Measurements from ENCODE around the gene SHKBP1.

The SHKBP1 gene

GRCh38 chr19:40597329-40597838 is 20.7 kb downstream of the SHKBP1 start:
- Histone ChIP-seq H3K9ac (ENCODE audit: low read depth, low read length) (peak overlapping the region; percentile 46; the same call in 1 of the 2 replicates), H3K36me3 (ENCODE audit: insufficient read depth, low read length) (no peaks in the 10 kb centered on the region), H3K9me3 (ENCODE audit: control insufficient read depth, insufficient read depth, low read length) (no peaks in the 10 kb centered on the region), H3K4me1 (ENCODE audit: insufficient read depth, low read length) (peaks cover 13% of the 10 kb centered on the region; the same call in 1 of the 2 replicates)

GRCh38 chr19:40598121-40598917 is 21.6 kb downstream of the SHKBP1 start:
- Histone ChIP-seq H3K36me3 (ENCODE audit: insufficient read depth, low read length) (no peaks in the 10 kb centered on the region), H3K9me3 (ENCODE audit: control insufficient read depth, insufficient read depth, low read length) (no peaks in the 10 kb centered on the region), H3K4me1 (ENCODE audit: insufficient read depth, low read length) (peaks cover 21% of the 10 kb centered on the region), H3K9ac (ENCODE audit: low read depth, low read length) (peak overlapping the region; percentile 54; the same call in 1 of the 2 replicates)

- no peaks in the 10 kb centered on the region for H3K9me3 ChIP-seq (ENCODE audit: control insufficient read depth, insufficient read depth, low read length)
- H3K4me1 ChIP-seq (ENCODE audit: insufficient read depth, low read length), result peaks cover 21% of the 10 kb centered on the region
- peak overlapping the region; percentile 27; the same call in 1 of the 2 replicates for H3K9ac ChIP-seq (ENCODE audit: low read depth, low read length)
- H3K36me3 ChIP-seq (ENCODE audit: insufficient read depth, low read length), result no peaks in the 10 kb centered on the region
These were observed 22.2 kb downstream of the SHKBP1 start for GRCh38 chr19:40598918-40599307.

GRCh38 chr19:40599331-40599901 is 22.7 kb downstream of the SHKBP1 start:
- Histone ChIP-seq H3K4me1 (ENCODE audit: insufficient read depth, low read length) (peaks cover 21% of the 10 kb centered on the region), H3K9me3 (ENCODE audit: control insufficient read depth, insufficient read depth, low read length) (no peaks in the 10 kb centered on the region), H3K36me3 (ENCODE audit: insufficient read depth, low read length) (no peaks in the 10 kb centered on the region), H3K9ac (ENCODE audit: low read depth, low read length) (peak overlapping the region; percentile 35; the same call in 1 of the 2 replicates)

GRCh38 chr19:40599902-40600569 is 23.4 kb downstream of the SHKBP1 start:
- peak overlapping the region; percentile 35; the same call in 1 of the 2 replicates for H3K9ac ChIP-seq (ENCODE audit: low read depth, low read length)
- H3K4me1 ChIP-seq (ENCODE audit: insufficient read depth, low read length), result peaks cover 19% of the 10 kb centered on the region
- H3K9me3 ChIP-seq (ENCODE audit: control insufficient read depth, insufficient read depth, low read length), result no peaks in the 10 kb centered on the region
- H3K36me3 ChIP-seq (ENCODE audit: insufficient read depth, low read length), result no peaks in the 10 kb centered on the region

GRCh38 chr19:40600570-40601133 is 24.0 kb downstream of the SHKBP1 start:
- no peaks in the 10 kb centered on the region for H3K36me3 ChIP-seq (ENCODE audit: insufficient read depth, low read length)
- peaks cover 17% of the 10 kb centered on the region for H3K4me1 ChIP-seq (ENCODE audit: insufficient read depth, low read length)
- H3K9ac ChIP-seq (ENCODE audit: low read depth, low read length), result peak overlapping the region; percentile 16; the same call in 1 of the 2 replicates
- H3K9me3 ChIP-seq (ENCODE audit: control insufficient read depth, insufficient read depth, low read length), result no peaks in the 10 kb centered on the region

- peak within 1 kb of the TSS; percentile 29; the same call in 1 of the 2 replicates for H3K9ac ChIP-seq (ENCODE audit: low read depth, low read length)
- no peaks in the 10 kb centered on the region for H3K9me3 ChIP-seq (ENCODE audit: control insufficient read depth, insufficient read depth, low read length)
- H3K36me3 ChIP-seq (ENCODE audit: insufficient read depth, low read length), result no peaks in the 10 kb centered on the region
- H3K4me1 ChIP-seq (ENCODE audit: insufficient read depth, low read length), result peaks cover 17% of the 10 kb centered on the region
These were observed 24.7 kb downstream of the SHKBP1 start, which contains the start of gene LTBP4 for GRCh38 chr19:40601134-40601974. Gene LTBP4 (plus strand): TSS chr19:40601369. CDS start chr19:40601388, 19 bp downstream.

- H3K36me3 ChIP-seq (ENCODE audit: insufficient read depth, low read length), result no peaks in the 10 kb centered on the region
- H3K9ac ChIP-seq (ENCODE audit: low read depth, low read length), result peak overlapping the region; percentile 38; the same call in 1 of the 2 replicates
- no peaks in the 10 kb centered on the region for H3K9me3 ChIP-seq (ENCODE audit: control insufficient read depth, insufficient read depth, low read length)
- peaks cover 13% of the 10 kb centered on the region for H3K4me1 ChIP-seq (ENCODE audit: insufficient read depth, low read length)
These were observed 26.4 kb downstream of the SHKBP1 start for GRCh38 chr19:40603071-40603388.

GRCh38 chr19:40603389-40604170 is 26.9 kb downstream of the SHKBP1 start:
- H3K9ac ChIP-seq (ENCODE audit: low read depth, low read length), result peak overlapping the region; percentile 38; the same call in 1 of the 2 replicates
- no peaks in the 10 kb centered on the region for H3K9me3 ChIP-seq (ENCODE audit: control insufficient read depth, insufficient read depth, low read length)
- peaks cover 13% of the 10 kb centered on the region for H3K4me1 ChIP-seq (ENCODE audit: insufficient read depth, low read length)
- no peaks in the 10 kb centered on the region for H3K36me3 ChIP-seq (ENCODE audit: insufficient read depth, low read length)

GRCh38 chr19:40604171-40604646 is 27.5 kb downstream of the SHKBP1 start:
- H3K9ac ChIP-seq (ENCODE audit: low read depth, low read length), result no peak overlapping the region
- no peaks in the 10 kb centered on the region for H3K9me3 ChIP-seq (ENCODE audit: control insufficient read depth, insufficient read depth, low read length)
- no peaks in the 10 kb centered on the region for H3K36me3 ChIP-seq (ENCODE audit: insufficient read depth, low read length)
- peaks cover 13% of the 10 kb centered on the region for H3K4me1 ChIP-seq (ENCODE audit: insufficient read depth, low read length)

- H3K9me3 ChIP-seq (ENCODE audit: control insufficient read depth, insufficient read depth, low read length), result no peaks in the 10 kb centered on the region
- H3K9ac ChIP-seq (ENCODE audit: low read depth, low read length), result peak overlapping the region; percentile 54; the same call in 1 of the 2 replicates
- peaks cover 13% of the 10 kb centered on the region for H3K4me1 ChIP-seq (ENCODE audit: insufficient read depth, low read length)
- H3K36me3 ChIP-seq (ENCODE audit: insufficient read depth, low read length), result no peaks in the 10 kb centered on the region
These were observed 28.1 kb downstream of the SHKBP1 start for GRCh38 chr19:40604647-40605215.

GRCh38 chr19:40605216-40605971 is 28.7 kb downstream of the SHKBP1 start:
- no peaks in the 10 kb centered on the region for H3K9me3 ChIP-seq (ENCODE audit: control insufficient read depth, insufficient read depth, low read length)
- peak overlapping the region; percentile 54 for H3K9ac ChIP-seq (ENCODE audit: low read depth, low read length)
- H3K36me3 ChIP-seq (ENCODE audit: insufficient read depth, low read length), result no peaks in the 10 kb centered on the region
- peaks cover 12% of the 10 kb centered on the region for H3K4me1 ChIP-seq (ENCODE audit: insufficient read depth, low read length)
